ENCODE results near the gene ARMC7.
"Not testable (repeated sequence)": the region's sequence is repeated elsewhere in the genome, so short reads cannot be mapped to it uniquely, and the experiment has no call there.

ARMC7 gene

GRCh38 chr17:75109407-75110233 lies at the start of gene ARMC7:
Gene ARMC7, plus strand, starts transcription at chr17:75109969. Its CDS starts 320 bp downstream, at chr17:75110289.
- DNase-seq = peak; percentile 51

- DNase-seq = no peak
Measured at GRCh38 chr17:75060434-75061054, 49.2 kb upstream of the ARMC7 start.

- DNase-seq = no peak
Measured at GRCh38 chr17:75061055-75061438, 48.7 kb upstream of the ARMC7 start.

GRCh38 chr17:75061618-75062017 lies 48.2 kb upstream of the ARMC7 start:
- no peak for DNase-seq

GRCh38 chr17:75063201-75063600 lies 46.6 kb upstream of the ARMC7 start:
- no peak for DNase-seq

- DNase-seq = no peak
Measured at GRCh38 chr17:75063626-75064025, 46.1 kb upstream of the ARMC7 start.

GRCh38 chr17:75064040-75064439 lies 45.7 kb upstream of the ARMC7 start:
- DNase-seq = no peak

- no peak for DNase-seq
Measured at GRCh38 chr17:75064460-75064859, 45.3 kb upstream of the ARMC7 start.

GRCh38 chr17:75064867-75065561 lies 44.8 kb upstream of the ARMC7 start:
- DNase-seq = no peak

GRCh38 chr17:75065562-75066151 lies 44.1 kb upstream of the ARMC7 start:
- DNase-seq = no peak

GRCh38 chr17:75067856-75068255 lies 41.9 kb upstream of the ARMC7 start:
- DNase-seq = no peak

- no peak for DNase-seq
Measured at GRCh38 chr17:75068750-75069149, 41.0 kb upstream of the ARMC7 start.

GRCh38 chr17:75069783-75070182 lies 40.0 kb upstream of the ARMC7 start:
- DNase-seq = no peak

GRCh38 chr17:75071478-75072271 lies 38.1 kb upstream of the ARMC7 start:
- DNase-seq = not testable (repeated sequence)

- DNase-seq = not testable (repeated sequence)
Measured at GRCh38 chr17:75072909-75073308, 36.9 kb upstream of the ARMC7 start.

GRCh38 chr17:75073618-75074047 lies 36.1 kb upstream of the ARMC7 start:
- DNase-seq = no peak

- DNase-seq = no peak
Measured at GRCh38 chr17:75074532-75074931, 35.2 kb upstream of the ARMC7 start.

- DNase-seq = no peak
Measured at GRCh38 chr17:75075597-75076336, 34.0 kb upstream of the ARMC7 start.

- no peak for DNase-seq
Measured at GRCh38 chr17:75077072-75077495, 32.7 kb upstream of the ARMC7 start.

GRCh38 chr17:75077496-75078283 lies 32.1 kb upstream of the ARMC7 start:
- no peak for DNase-seq

Measured in GOT3 (cell line).